Mesenchymal stem cell (in vitro differentiated cells and primary cell): ENCODE measurements around the gene AOPEP.

ENCODE experiments used
- DNase-seq: peaks from one replicate; pipeline ENCODE4 v3.0.0-alpha.2; 2013
- H2AFZ ChIP-seq: one replicate; pipeline ENCODE4 v1.6.1; 2013; ENCODE audit warnings: low read depth, mild to moderate bottlenecking, control low read depth, inconsistent platforms, low read length, moderate library complexity
- H2AK5ac ChIP-seq: 2 replicates; pipeline ENCODE4 v1.6.1; 2013; ENCODE audit warnings: low read length, moderate library complexity, mild to moderate bottlenecking, inconsistent platforms; ENCODE audit not compliant: severe bottlenecking
- H2BK120ac ChIP-seq: one replicate; pipeline ENCODE4 v1.6.1; 2013; ENCODE audit warnings: low read depth, mild to moderate bottlenecking, inconsistent platforms, low read length, moderate library complexity
- H2BK12ac ChIP-seq, 2 experiments: one replicate each; pipeline ENCODE4 v1.6.1; 2013; ENCODE audit warnings: inconsistent platforms in 2 of 2, low read length in 2 of 2, mild to moderate bottlenecking in 2 of 2, moderate library complexity in 2 of 2, control low read depth in 1 of 2
- H2BK15ac ChIP-seq: one replicate; pipeline ENCODE4 v1.6.1; 2013; ENCODE audit warnings: mild to moderate bottlenecking, low read depth, inconsistent platforms; ENCODE audit not compliant: poor library complexity, severe bottlenecking
- H2BK5ac ChIP-seq: 2 replicates; pipeline ENCODE4 v1.6.1; 2013; ENCODE audit warnings: low read depth, mild to moderate bottlenecking, low read length, control low read depth, inconsistent platforms; ENCODE audit not compliant: poor library complexity, severe bottlenecking
- H3K14ac ChIP-seq, 2 experiments: one replicate each; pipeline ENCODE4 v1.6.1; 2013; ENCODE audit warnings: inconsistent platforms in 2 of 2, low read length in 2 of 2, control low read depth in 1 of 2, mild to moderate bottlenecking in 1 of 2, moderate library complexity in 1 of 2
- H3K18ac ChIP-seq, 2 experiments: one replicate each; pipeline ENCODE4 v1.6.1; 2013; ENCODE audit warnings: inconsistent platforms in 2 of 2, low read length in 2 of 2, control low read depth in 1 of 2, low read depth in 1 of 2, mild to moderate bottlenecking in 1 of 2
- H3K23ac ChIP-seq, 2 experiments: one replicate each; pipeline ENCODE4 v1.6.1; 2013; ENCODE audit warnings: inconsistent platforms in 2 of 2, low read length in 2 of 2, mild to moderate bottlenecking in 2 of 2, moderate library complexity in 2 of 2, control low read depth in 1 of 2
- H3K27ac ChIP-seq: 2 replicates; pipeline ENCODE4 v1.5.1; 2013; ENCODE audit warnings: mild to moderate bottlenecking, moderate library complexity, low read length, control low read depth, inconsistent platforms; ENCODE audit not compliant: poor library complexity, severe bottlenecking
- H3K27me3 ChIP-seq, 2 experiments: 2 replicates each; pipeline versions ENCODE4 v1.6.1 to v1.7.0; 2013; ENCODE audit warnings: low read length in 2 of 2, mild to moderate bottlenecking in 2 of 2, moderate library complexity in 2 of 2, control low read depth in 1 of 2, inconsistent platforms in 1 of 2; ENCODE audit not compliant: control insufficient read depth in 1 of 2, insufficient read depth in 1 of 2
- H3K36me3 ChIP-seq, 2 experiments: 2 replicates each; pipeline versions ENCODE4 v1.6.1 to v1.7.0; 2013; ENCODE audit warnings: low read length in 2 of 2, control low read depth in 1 of 2, inconsistent platforms in 1 of 2, low read depth in 1 of 2, mild to moderate bottlenecking in 1 of 2; ENCODE audit not compliant: insufficient read depth in 2 of 2, control insufficient read depth in 1 of 2
- H3K4ac ChIP-seq, 2 experiments: one replicate each; pipeline ENCODE4 v1.6.1; 2013; ENCODE audit warnings: inconsistent platforms in 2 of 2, low read length in 2 of 2, mild to moderate bottlenecking in 2 of 2, moderate library complexity in 2 of 2, control low read depth in 1 of 2, low read depth in 1 of 2
- H3K4me1 ChIP-seq: 2 replicates; pipeline ENCODE4 v1.6.1; 2013; ENCODE audit warnings: low read depth, low read length, control low read depth; ENCODE audit not compliant: control insufficient read depth, insufficient read depth
- H3K4me2 ChIP-seq: 2 replicates; pipeline ENCODE4 v1.6.1; 2013; ENCODE audit warnings: low read length, mild to moderate bottlenecking, inconsistent platforms; ENCODE audit not compliant: poor library complexity, severe bottlenecking
- H3K4me3 ChIP-seq, 2 experiments: 2 replicates each; pipeline versions ENCODE4 v1.5.1 to v1.7.0; 2013; ENCODE audit warnings: low read length in 2 of 2, mild to moderate bottlenecking in 2 of 2, control low read depth in 1 of 2, low read depth in 1 of 2; ENCODE audit not compliant: insufficient read depth in 1 of 2
- H3K79me1 ChIP-seq: replicated peaks from 2 replicates; pipeline ENCODE4 v1.6.1; 2013; ENCODE audit warnings: mild to moderate bottlenecking, control low read depth, low read length, inconsistent platforms; ENCODE audit not compliant: poor library complexity, severe bottlenecking
- H3K9ac ChIP-seq: 2 replicates; pipeline ENCODE4 v1.7.0; 2013; ENCODE audit warnings: mild to moderate bottlenecking, low read length, moderate library complexity
- H3K9me3 ChIP-seq: 2 replicates; pipeline ENCODE4 v1.7.0; 2013; ENCODE audit warnings: mild to moderate bottlenecking, low read length; ENCODE audit not compliant: control insufficient read depth
- H4K8ac ChIP-seq: one replicate; pipeline ENCODE4 v1.6.1; 2013; ENCODE audit warnings: inconsistent platforms, mild to moderate bottlenecking, low read length, moderate library complexity
- H4K91ac ChIP-seq: one replicate; pipeline ENCODE4 v1.6.1; 2013; ENCODE audit warnings: mild to moderate bottlenecking, low read length, inconsistent platforms
- WGBS: methylation state at CpG from one replicate; pipeline ENCODE4 v1.1.7; 2013; ENCODE audit warnings: mixed read lengths; 5-methylcytosine and 5-hydroxymethylcytosine counted together

Gene AOPEP

GRCh38 chr9:94868464-94868863 lies 142.0 kb downstream of the AOPEP start:
- H3K4me2 ChIP-seq, result no peak overlapping the region
- H3K18ac ChIP-seq, result peak overlapping the region; percentile 73 to 79
- H2BK5ac ChIP-seq, result no peak overlapping the region
- H2BK120ac ChIP-seq, result peak overlapping the region; percentile 9
- no peaks in the 10 kb centered on the region for H3K27me3 ChIP-seq
- H3K4ac ChIP-seq, result peak overlapping the region; percentile 34 to 86
- H3K27ac ChIP-seq, result peak overlapping the region; percentile 98
- peak overlapping the region; percentile 76 for H3K9ac ChIP-seq
- H3K36me3 ChIP-seq, result no peaks in the 10 kb centered on the region
- peaks cover 9% of the 10 kb centered on the region for H3K4me1 ChIP-seq
- peak overlapping the region; percentile 75 to 86 for H2BK12ac ChIP-seq
- H2AK5ac ChIP-seq, result peak overlapping the region; percentile 69
- peaks cover 14% of the 10 kb centered on the region for H3K79me1 ChIP-seq
- peak overlapping the region; percentile 75 for H4K8ac ChIP-seq
- H3K23ac ChIP-seq, result no peak overlapping the region
- H3K9me3 ChIP-seq, result no peaks in the 10 kb centered on the region
- 81% methylated on average over 2 of the region's 2 CpGs for WGBS
- peak overlapping the region; percentile 58 for H4K91ac ChIP-seq
- H2BK15ac ChIP-seq, result no peak overlapping the region
- DNase-seq, result no peak
- no peak overlapping the region for H2AFZ ChIP-seq
- H3K14ac ChIP-seq, result no peak overlapping the region
- peak overlapping the region in 1 of 2 experiments; percentile 8 for H3K4me3 ChIP-seq

- H3K27me3 ChIP-seq, result no peaks in the 10 kb centered on the region
- DNase-seq, result peak; percentile 66
- H3K9me3 ChIP-seq, result no peaks in the 10 kb centered on the region
- H2BK15ac ChIP-seq, result no peak overlapping the region
- peaks cover 9% of the 10 kb centered on the region for H3K4me1 ChIP-seq
- peak overlapping the region; percentile 57 for H2AK5ac ChIP-seq
- no peak overlapping the region for H4K8ac ChIP-seq
- H3K79me1 ChIP-seq, result peaks cover 14% of the 10 kb centered on the region
- H2AFZ ChIP-seq, result no peak overlapping the region
- no peak overlapping the region for H2BK5ac ChIP-seq
- no peak overlapping the region for H2BK12ac ChIP-seq
- H3K27ac ChIP-seq, result peak overlapping the region; percentile 98
- no peak overlapping the region for H3K4ac ChIP-seq
- H3K23ac ChIP-seq, result no peak overlapping the region
- no peak overlapping the region for H3K14ac ChIP-seq
- H3K36me3 ChIP-seq, result no peaks in the 10 kb centered on the region
- 41% methylated on average over 3 of the region's 4 CpGs for WGBS
- no peak overlapping the region for H3K4me3 ChIP-seq
- no peak overlapping the region for H2BK120ac ChIP-seq
- peak overlapping the region in 1 of 2 experiments; percentile 62 for H3K18ac ChIP-seq
- no peak overlapping the region for H3K4me2 ChIP-seq
- H4K91ac ChIP-seq, result no peak overlapping the region
- no peak overlapping the region for H3K9ac ChIP-seq
Observed at GRCh38 chr9:94869415-94869843, 142.9 kb downstream of the AOPEP start.

- no peak overlapping the region for H3K23ac ChIP-seq
- H3K4me1 ChIP-seq, result peaks cover 9% of the 10 kb centered on the region
- peak overlapping the region; percentile 80 to 96 for H2BK12ac ChIP-seq
- peak overlapping the region; percentile 80 for H2BK120ac ChIP-seq
- H2BK15ac ChIP-seq, result no peak overlapping the region
- 97% methylated on average over 3 of the region's 3 CpGs for WGBS
- no peaks in the 10 kb centered on the region for H3K36me3 ChIP-seq
- H3K9me3 ChIP-seq, result no peaks in the 10 kb centered on the region
- H3K18ac ChIP-seq, result peak overlapping the region; percentile 72 to 73
- H3K27ac ChIP-seq, result no peak overlapping the region
- H3K4ac ChIP-seq, result peak overlapping the region; percentile 1 to 96
- no peak overlapping the region for H2BK5ac ChIP-seq
- no peak overlapping the region for H3K14ac ChIP-seq
- H4K91ac ChIP-seq, result peak overlapping the region; percentile 87
- DNase-seq, result no peak
- H4K8ac ChIP-seq, result peak overlapping the region; percentile 87
- H3K9ac ChIP-seq, result no peak overlapping the region
- no peak overlapping the region for H2AFZ ChIP-seq
- H3K4me2 ChIP-seq, result no peak overlapping the region
- no peak overlapping the region for H3K4me3 ChIP-seq
- no peaks in the 10 kb centered on the region for H3K27me3 ChIP-seq
- H3K79me1 ChIP-seq, result peaks cover 16% of the 10 kb centered on the region
- H2AK5ac ChIP-seq, result peak overlapping the region; percentile 54
Observed at GRCh38 chr9:94870465-94870792, 143.9 kb downstream of the AOPEP start.

- peak overlapping the region; percentile 94 to 96 for H2BK12ac ChIP-seq
- H2BK5ac ChIP-seq, result no peak overlapping the region
- no peaks in the 10 kb centered on the region for H3K27me3 ChIP-seq
- DNase-seq, result peak; percentile 54
- H3K27ac ChIP-seq, result no peak overlapping the region
- H4K8ac ChIP-seq, result peak overlapping the region; percentile 77
- no peaks in the 10 kb centered on the region for H3K36me3 ChIP-seq
- no peak overlapping the region for H2AFZ ChIP-seq
- no peaks in the 10 kb centered on the region for H3K9me3 ChIP-seq
- H2BK120ac ChIP-seq, result peak overlapping the region; percentile 67
- peak overlapping the region; percentile 88 for H2AK5ac ChIP-seq
- H3K4me1 ChIP-seq, result peaks cover 8% of the 10 kb centered on the region
- H3K4ac ChIP-seq, result peak overlapping the region; percentile 47 to 95
- peak overlapping the region; percentile 80 to 92 for H3K18ac ChIP-seq
- H3K79me1 ChIP-seq, result peaks cover 17% of the 10 kb centered on the region
- no peak overlapping the region for H3K9ac ChIP-seq
- no peak overlapping the region for H3K4me2 ChIP-seq
- H3K23ac ChIP-seq, result no peak overlapping the region
- peak overlapping the region; percentile 95 for H4K91ac ChIP-seq
- WGBS, result 81% methylated on average over 8 of the region's 8 CpGs
- H3K14ac ChIP-seq, result peak overlapping the region in 1 of 2 experiments; percentile 87
- no peak overlapping the region for H2BK15ac ChIP-seq
- no peak overlapping the region for H3K4me3 ChIP-seq
Observed at GRCh38 chr9:94870793-94871558, 144.5 kb downstream of the AOPEP start.
